ENCODE measurements around the gene CDK10.

The CDK10 gene

GRCh38 chr16:89705006-89705405, 18.5 kb downstream of the CDK10 start:
- no peaks in the 10 kb centered on the region for H3K9me3 ChIP-seq (ENCODE audit: insufficient read depth, low read depth, low read length)
- H2AFZ ChIP-seq (ENCODE audit: low read length) = no peak overlapping the region
- no peak overlapping the region for H3K4me3 ChIP-seq (ENCODE audit: low read length, poor library complexity, severe bottlenecking)
- no peaks in the 10 kb centered on the region for H4K20me1 ChIP-seq (ENCODE audit: insufficient read depth, low read length, poor library complexity, severe bottlenecking)
- no peaks in the 10 kb centered on the region for H3F3A ChIP-seq (ENCODE audit: low read depth)
- H3K79me2 ChIP-seq (ENCODE audit: insufficient read depth, low read length) = no peaks in the 10 kb centered on the region
- no peaks in the 10 kb centered on the region for H3K27me3 ChIP-seq (ENCODE audit: insufficient read depth, low read length, poor library complexity, severe bottlenecking)
- H3K4me2 ChIP-seq (ENCODE audit: low read depth, low read length, poor library complexity, severe bottlenecking) = no peak overlapping the region
- H3K4me1 ChIP-seq (ENCODE audit: insufficient read depth, low read length, poor library complexity, severe bottlenecking) = peaks cover 2% of the 10 kb centered on the region
- no peaks in the 10 kb centered on the region for H3K9me2 ChIP-seq (replicated peaks; ENCODE audit: low read depth, low read length)
- no peaks in the 10 kb centered on the region for H3K36me3 ChIP-seq (ENCODE audit: insufficient read depth, low read length)
- TF ChIP-seq CTCF (conservative IDR thresholded peaks at IDR 0.05; ENCODE audit: low read length) = no peak
- no peak for TF ChIP-seq EZH2phosphoT487 (IDR thresholded peaks at IDR 0.05; ENCODE audit: borderline replicate concordance)
- H3K9ac ChIP-seq (ENCODE audit: low read depth, low read length, poor library complexity, severe bottlenecking) = no peak overlapping the region

- Histone ChIP-seq H3K9me2 (replicated peaks; ENCODE audit: low read depth, low read length) (no peaks in the 10 kb centered on the region), H3F3A (ENCODE audit: low read depth) (no peaks in the 10 kb centered on the region), H3K4me3 (ENCODE audit: low read length, poor library complexity, severe bottlenecking) (peak overlapping the region; percentile 35), H3K27me3 (ENCODE audit: insufficient read depth, low read length, poor library complexity, severe bottlenecking) (no peaks in the 10 kb centered on the region), H4K20me1 (ENCODE audit: insufficient read depth, low read length, poor library complexity, severe bottlenecking) (no peaks in the 10 kb centered on the region), H2AFZ (ENCODE audit: low read length) (peak overlapping the region; percentile 30; the same call in 1 of the 2 replicates), H3K4me1 (ENCODE audit: insufficient read depth, low read length, poor library complexity, severe bottlenecking) (peaks cover 2% of the 10 kb centered on the region), H3K4me2 (ENCODE audit: low read depth, low read length, poor library complexity, severe bottlenecking) (peak overlapping the region; percentile 57), H3K79me2 (ENCODE audit: insufficient read depth, low read length) (no peaks in the 10 kb centered on the region), H3K36me3 (ENCODE audit: insufficient read depth, low read length) (no peaks in the 10 kb centered on the region), H3K9ac (ENCODE audit: low read depth, low read length, poor library complexity, severe bottlenecking) (no peak overlapping the region), H3K9me3 (ENCODE audit: insufficient read depth, low read depth, low read length) (no peaks in the 10 kb centered on the region)
- no peak for TF ChIP-seq CTCF (conservative IDR thresholded peaks at IDR 0.05; ENCODE audit: low read length)
- TF ChIP-seq EZH2phosphoT487 (IDR thresholded peaks at IDR 0.05; ENCODE audit: borderline replicate concordance) = no peak
Measured at GRCh38 chr16:89706518-89707260, 20.2 kb downstream of the CDK10 start.

DNA sequence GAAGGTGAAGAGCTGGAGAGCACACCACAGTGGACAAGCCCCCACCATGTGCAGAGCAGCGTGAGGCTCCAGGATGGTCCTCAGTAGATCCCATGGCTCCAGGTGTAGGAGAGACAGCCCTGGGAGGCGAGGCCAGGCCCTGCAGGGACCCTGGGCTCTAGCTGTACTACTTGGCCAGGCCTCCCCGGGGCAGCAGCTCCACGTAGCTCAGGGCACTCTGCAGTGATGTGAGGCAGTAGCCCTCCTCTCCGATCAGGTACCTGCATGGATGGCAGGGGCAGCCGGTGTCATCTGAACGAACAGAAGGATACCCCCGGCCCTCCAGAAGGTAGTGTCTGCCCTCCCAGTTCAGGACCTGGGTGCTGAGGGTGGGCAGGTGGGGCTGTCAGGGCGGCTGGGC, 21.2 kb downstream of the CDK10 start:
- H3K4me1 ChIP-seq (ENCODE audit: insufficient read depth, low read length, poor library complexity, severe bottlenecking) = no peaks in the 10 kb centered on the region
- no peaks in the 10 kb centered on the region for H4K20me1 ChIP-seq (ENCODE audit: insufficient read depth, low read length, poor library complexity, severe bottlenecking)
- no peaks in the 10 kb centered on the region for H3F3A ChIP-seq (ENCODE audit: low read depth)
- no peak overlapping the region for H3K4me3 ChIP-seq (ENCODE audit: low read length, poor library complexity, severe bottlenecking)
- H3K4me2 ChIP-seq (ENCODE audit: low read depth, low read length, poor library complexity, severe bottlenecking) = no peak overlapping the region
- TF ChIP-seq EZH2phosphoT487 (IDR thresholded peaks at IDR 0.05; ENCODE audit: borderline replicate concordance) (no peak), CTCF (conservative IDR thresholded peaks at IDR 0.05; ENCODE audit: low read length) (no peak)
- no peak overlapping the region for H2AFZ ChIP-seq (ENCODE audit: low read length)
- no peaks in the 10 kb centered on the region for H3K9me3 ChIP-seq (ENCODE audit: insufficient read depth, low read depth, low read length)
- no peaks in the 10 kb centered on the region for H3K27me3 ChIP-seq (ENCODE audit: insufficient read depth, low read length, poor library complexity, severe bottlenecking)
- H3K36me3 ChIP-seq (ENCODE audit: insufficient read depth, low read length) = no peaks in the 10 kb centered on the region
- H3K9ac ChIP-seq (ENCODE audit: low read depth, low read length, poor library complexity, severe bottlenecking) = no peak overlapping the region
- H3K9me2 ChIP-seq (replicated peaks; ENCODE audit: low read depth, low read length) = no peaks in the 10 kb centered on the region
- no peaks in the 10 kb centered on the region for H3K79me2 ChIP-seq (ENCODE audit: insufficient read depth, low read length)
